ENCODE data around the gene DNAH14. TPM values are rescaled to one million over a fixed set of nuclear protein-coding genes. Genes with fewer than 3 reads are reported as not detected.
"Not testable (repeated sequence)": the region's sequence is repeated elsewhere in the genome, so short reads cannot be mapped to it uniquely, and the experiment has no call there.

Gene DNAH14
- polyA plus RNA-seq, 2 donors, result 1.1 to 2.1 TPM

DNA sequence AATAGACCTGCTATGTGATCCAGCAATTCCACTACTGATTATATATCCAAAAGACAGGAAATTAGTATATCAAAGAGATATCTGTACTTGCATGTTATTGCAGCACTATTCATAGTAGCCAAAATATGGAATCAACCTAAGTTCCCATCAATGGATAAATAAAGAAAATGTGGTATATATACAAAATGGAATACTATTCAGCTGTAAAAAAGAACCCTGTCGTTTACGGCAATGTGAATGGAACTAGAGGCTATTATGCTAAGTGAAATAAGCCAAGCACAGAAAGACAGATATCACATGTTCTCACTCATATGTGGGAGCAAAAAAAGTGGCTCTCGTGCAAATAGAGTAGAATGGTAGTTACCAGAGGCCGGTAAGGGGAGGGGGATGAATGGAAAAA, 9.2 kb downstream of the DNAH14 start:
- Histone ChIP-seq H3K4me3 (ENCODE audit: low read depth in 1 of 2, low read length in 2 of 2) (no peak overlapping the region), H3K9me3 (ENCODE audit: control insufficient read depth in 2 of 2, insufficient read depth in 1 of 2, low read depth in 1 of 2, low read length in 1 of 2) (no peaks in the 10 kb centered on the region), H3K4me1 (ENCODE audit: control insufficient read depth in 2 of 2, insufficient read depth in 2 of 2, low read length in 1 of 2) (no peaks in the 10 kb centered on the region), H3K27me3 (ENCODE audit: control insufficient read depth in 1 of 2, insufficient read depth in 2 of 2, low read length in 2 of 2) (no peaks in the 10 kb centered on the region), H3K36me3 (ENCODE audit: control insufficient read depth in 2 of 2, insufficient read depth in 2 of 2, low read length in 1 of 2) (no peaks in the 10 kb centered on the region), H3K27ac (ENCODE audit: low read depth in 2 of 2, low read length in 1 of 2) (no peak overlapping the region)
- 92 to 93% methylated on average over 4 of the region's 4 CpGs for WGBS, 2 donors

DNA sequence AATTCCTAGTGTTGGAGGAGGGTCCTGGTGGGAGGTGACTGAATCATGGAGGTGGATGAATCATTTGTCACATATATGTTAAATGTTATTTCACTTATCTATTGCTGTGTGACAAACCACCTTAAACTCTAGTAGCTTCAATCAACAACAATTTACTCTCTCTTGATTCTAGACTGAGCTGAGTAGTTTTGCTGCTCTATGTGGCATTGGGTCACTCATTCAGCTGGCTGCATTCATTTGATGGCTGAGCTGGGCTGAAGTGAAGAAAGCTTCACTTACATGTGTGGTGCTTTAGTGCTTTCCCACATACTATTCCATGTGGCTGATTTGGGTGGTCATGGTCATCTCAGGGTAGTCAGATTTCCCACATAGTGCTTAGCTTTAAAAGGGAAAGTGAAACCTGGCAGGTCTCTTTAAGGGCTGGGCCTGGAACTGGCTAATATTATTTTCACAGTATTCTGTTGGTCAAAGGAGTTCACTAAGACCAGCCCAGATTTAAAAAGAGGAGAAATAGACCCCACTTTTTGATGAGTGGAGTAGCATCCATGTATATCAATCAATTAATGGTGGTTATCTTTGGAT, 10.5 kb downstream of the DNAH14 start:
- Histone ChIP-seq H3K27me3 (ENCODE audit: control insufficient read depth in 1 of 2, insufficient read depth in 2 of 2, low read length in 2 of 2) (no peaks in the 10 kb centered on the region), H3K9me3 (ENCODE audit: control insufficient read depth in 2 of 2, insufficient read depth in 1 of 2, low read depth in 1 of 2, low read length in 1 of 2) (no peaks in the 10 kb centered on the region), H3K4me1 (ENCODE audit: control insufficient read depth in 2 of 2, insufficient read depth in 2 of 2, low read length in 1 of 2) (no peaks in the 10 kb centered on the region), H3K36me3 (ENCODE audit: control insufficient read depth in 2 of 2, insufficient read depth in 2 of 2, low read length in 1 of 2) (no peaks in the 10 kb centered on the region), H3K4me3 (ENCODE audit: low read depth in 1 of 2, low read length in 2 of 2) (no peak overlapping the region), H3K27ac (ENCODE audit: low read depth in 2 of 2, low read length in 1 of 2) (no peak overlapping the region)

DNA sequence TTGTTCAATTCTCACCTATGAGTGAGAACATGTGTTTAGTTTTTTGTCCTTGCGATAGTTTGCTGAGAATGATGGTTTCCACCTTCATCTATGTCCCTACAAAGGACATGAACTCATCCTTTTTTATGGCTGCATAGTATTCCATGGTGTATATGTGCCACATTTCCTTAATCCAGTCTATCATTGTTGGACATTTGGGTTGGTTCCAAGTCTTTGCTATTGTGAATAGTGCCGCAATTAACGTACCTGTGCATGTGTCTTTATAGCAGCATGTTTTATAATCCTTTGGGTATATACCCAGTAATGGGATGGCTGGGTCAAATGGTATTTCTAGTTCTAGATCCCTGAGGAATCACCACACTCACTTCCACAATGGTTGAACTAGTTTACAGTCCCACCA, 11.3 kb downstream of the DNAH14 start:
- not testable (repeated sequence) for H3K9me3 ChIP-seq (ENCODE audit: control insufficient read depth in 2 of 2, insufficient read depth in 1 of 2, low read depth in 1 of 2, low read length in 1 of 2); H3K36me3 ChIP-seq (ENCODE audit: control insufficient read depth in 2 of 2, insufficient read depth in 2 of 2, low read length in 1 of 2); H3K4me1 ChIP-seq (ENCODE audit: control insufficient read depth in 2 of 2, insufficient read depth in 2 of 2, low read length in 1 of 2); H3K27me3 ChIP-seq (ENCODE audit: control insufficient read depth in 1 of 2, insufficient read depth in 2 of 2, low read length in 2 of 2); H3K27ac ChIP-seq (ENCODE audit: low read depth in 2 of 2, low read length in 1 of 2); H3K4me3 ChIP-seq (ENCODE audit: low read depth in 1 of 2, low read length in 2 of 2)
- WGBS, 2 donors, result 97 to 99% methylated on average over 3 of the region's 3 CpGs

DNA sequence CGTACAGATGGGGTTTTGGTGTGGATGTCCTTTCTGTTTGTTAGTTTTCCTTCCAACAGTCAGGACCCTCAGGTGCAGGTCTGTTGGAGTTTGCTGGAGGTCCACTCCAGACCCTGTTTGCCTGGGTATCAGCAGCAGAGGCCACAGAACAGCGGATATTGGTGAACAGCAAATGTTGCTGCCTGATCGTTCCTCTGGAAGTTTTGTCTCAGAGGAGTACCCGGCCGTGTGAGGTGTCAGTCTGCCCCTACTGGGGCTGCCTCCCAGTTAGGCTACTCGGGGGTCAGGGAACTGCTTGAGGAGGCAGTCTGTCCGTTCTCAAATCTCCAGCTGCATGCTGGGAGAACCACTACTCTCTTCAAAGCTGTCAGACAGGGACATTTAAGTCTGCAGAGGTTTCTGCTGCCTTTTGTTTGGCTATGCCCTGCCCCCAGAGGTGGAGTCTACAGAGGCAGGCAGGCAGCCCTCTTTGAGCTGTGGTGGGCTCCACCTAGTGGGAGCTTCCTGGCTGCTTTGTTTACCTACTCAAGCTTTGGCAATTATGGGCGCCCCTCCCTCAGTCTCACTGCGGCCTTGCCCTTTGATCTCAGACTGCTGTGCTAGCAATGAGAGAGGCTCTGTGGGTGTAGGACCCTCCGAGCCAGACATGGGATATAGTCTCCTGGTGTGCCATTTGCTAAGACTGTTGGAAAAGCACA, 16.3 kb downstream of the DNAH14 start:
- not testable (repeated sequence) for H3K9me3 ChIP-seq (ENCODE audit: control insufficient read depth in 2 of 2, insufficient read depth in 1 of 2, low read depth in 1 of 2, low read length in 1 of 2); H3K4me3 ChIP-seq (ENCODE audit: low read depth in 1 of 2, low read length in 2 of 2); H3K27me3 ChIP-seq (ENCODE audit: control insufficient read depth in 1 of 2, insufficient read depth in 2 of 2, low read length in 2 of 2); H3K27ac ChIP-seq (ENCODE audit: low read depth in 2 of 2, low read length in 1 of 2); H3K4me1 ChIP-seq (ENCODE audit: control insufficient read depth in 2 of 2, insufficient read depth in 2 of 2, low read length in 1 of 2); H3K36me3 ChIP-seq (ENCODE audit: control insufficient read depth in 2 of 2, insufficient read depth in 2 of 2, low read length in 1 of 2)
- 85 to 91% methylated on average over 10 of the region's 10 CpGs for WGBS, 2 donors

DNA sequence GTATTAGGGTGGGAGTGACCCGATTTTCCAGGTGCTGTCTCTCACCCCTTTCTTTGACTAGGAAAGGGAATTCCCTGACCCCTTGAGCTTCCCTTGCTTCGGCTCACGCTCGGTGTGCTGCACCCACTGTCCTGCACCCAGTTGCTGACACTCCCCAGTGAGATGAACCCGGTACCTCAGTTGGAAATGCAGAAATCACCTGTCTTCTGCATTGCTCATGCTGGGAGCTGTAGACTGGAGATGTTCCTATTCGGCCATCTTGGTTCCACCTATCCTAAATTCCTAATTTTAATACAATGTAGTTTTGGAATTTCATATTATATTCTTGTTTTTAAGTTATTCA, 16.8 kb downstream of the DNAH14 start:
- WGBS, 2 donors, result 97% methylated on average over 6 of the region's 6 CpGs
- not testable (repeated sequence) for H3K9me3 ChIP-seq (ENCODE audit: control insufficient read depth in 2 of 2, insufficient read depth in 1 of 2, low read depth in 1 of 2, low read length in 1 of 2); H3K27ac ChIP-seq (ENCODE audit: low read depth in 2 of 2, low read length in 1 of 2); H3K27me3 ChIP-seq (ENCODE audit: control insufficient read depth in 1 of 2, insufficient read depth in 2 of 2, low read length in 2 of 2); H3K4me3 ChIP-seq (ENCODE audit: low read depth in 1 of 2, low read length in 2 of 2); H3K36me3 ChIP-seq (ENCODE audit: control insufficient read depth in 2 of 2, insufficient read depth in 2 of 2, low read length in 1 of 2); H3K4me1 ChIP-seq (ENCODE audit: control insufficient read depth in 2 of 2, insufficient read depth in 2 of 2, low read length in 1 of 2)

DNA sequence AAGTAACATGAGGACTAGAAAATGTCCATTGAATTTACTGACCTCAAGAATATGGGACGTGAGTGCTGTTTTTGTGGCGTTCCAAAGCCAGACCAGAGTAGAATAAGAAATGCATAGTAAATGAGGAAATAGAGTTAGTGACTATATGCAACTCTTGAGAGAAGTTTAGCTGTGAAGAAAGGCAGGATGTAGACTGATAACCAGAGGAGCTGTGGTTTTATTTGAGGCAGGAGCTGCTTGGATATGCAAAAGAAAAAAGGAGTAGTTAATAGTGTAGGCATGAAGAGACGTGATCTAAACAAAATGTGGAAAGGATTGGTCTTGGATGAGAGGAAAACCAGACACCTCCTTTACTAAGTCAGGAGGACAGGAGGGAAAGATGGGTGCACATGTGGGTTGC, 28.2 kb downstream of the DNAH14 start:
- Histone ChIP-seq H3K27me3 (ENCODE audit: control insufficient read depth in 1 of 2, insufficient read depth in 2 of 2, low read length in 2 of 2) (no peaks in the 10 kb centered on the region), H3K36me3 (ENCODE audit: control insufficient read depth in 2 of 2, insufficient read depth in 2 of 2, low read length in 1 of 2) (no peaks in the 10 kb centered on the region), H3K4me3 (ENCODE audit: low read depth in 1 of 2, low read length in 2 of 2) (no peak overlapping the region), H3K27ac (ENCODE audit: low read depth in 2 of 2, low read length in 1 of 2) (no peak overlapping the region), H3K4me1 (ENCODE audit: control insufficient read depth in 2 of 2, insufficient read depth in 2 of 2, low read length in 1 of 2) (no peaks in the 10 kb centered on the region), H3K9me3 (ENCODE audit: control insufficient read depth in 2 of 2, insufficient read depth in 1 of 2, low read depth in 1 of 2, low read length in 1 of 2) (no peaks in the 10 kb centered on the region)
- WGBS, 2 donors, result 83 to 87% methylated on average over 3 of the region's 3 CpGs

DNA sequence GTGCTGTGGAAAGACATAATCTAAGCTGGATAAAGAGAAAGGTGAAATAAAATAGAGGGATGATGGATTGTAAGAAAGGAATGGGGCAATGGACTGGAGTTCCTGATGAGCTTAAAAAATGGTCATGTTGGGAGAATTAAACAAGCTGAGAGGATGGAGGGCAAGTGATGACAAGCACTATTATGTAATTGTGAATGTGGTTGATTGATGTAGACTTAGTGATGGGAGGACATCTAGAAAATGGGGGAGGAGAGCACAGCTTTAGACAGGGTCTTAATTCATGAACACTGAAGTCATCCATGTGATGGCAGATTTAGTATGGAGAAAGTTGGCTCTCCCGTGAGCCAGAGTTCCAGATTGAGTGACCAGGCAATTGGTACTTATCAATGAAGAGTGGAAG, 29.0 kb downstream of the DNAH14 start:
- 84 to 91% methylated on average over 1 of the region's 1 CpG for WGBS, 2 donors
- no peaks in the 10 kb centered on the region for H3K36me3 ChIP-seq (ENCODE audit: control insufficient read depth in 2 of 2, insufficient read depth in 2 of 2, low read length in 1 of 2)
- H3K4me3 ChIP-seq (ENCODE audit: low read depth in 1 of 2, low read length in 2 of 2), result no peak overlapping the region
- no peaks in the 10 kb centered on the region for H3K4me1 ChIP-seq (ENCODE audit: control insufficient read depth in 2 of 2, insufficient read depth in 2 of 2, low read length in 1 of 2)
- no peak overlapping the region for H3K27ac ChIP-seq (ENCODE audit: low read depth in 2 of 2, low read length in 1 of 2)
- no peaks in the 10 kb centered on the region for H3K27me3 ChIP-seq (ENCODE audit: control insufficient read depth in 1 of 2, insufficient read depth in 2 of 2, low read length in 2 of 2)
- no peaks in the 10 kb centered on the region for H3K9me3 ChIP-seq (ENCODE audit: control insufficient read depth in 2 of 2, insufficient read depth in 1 of 2, low read depth in 1 of 2, low read length in 1 of 2)

DNA sequence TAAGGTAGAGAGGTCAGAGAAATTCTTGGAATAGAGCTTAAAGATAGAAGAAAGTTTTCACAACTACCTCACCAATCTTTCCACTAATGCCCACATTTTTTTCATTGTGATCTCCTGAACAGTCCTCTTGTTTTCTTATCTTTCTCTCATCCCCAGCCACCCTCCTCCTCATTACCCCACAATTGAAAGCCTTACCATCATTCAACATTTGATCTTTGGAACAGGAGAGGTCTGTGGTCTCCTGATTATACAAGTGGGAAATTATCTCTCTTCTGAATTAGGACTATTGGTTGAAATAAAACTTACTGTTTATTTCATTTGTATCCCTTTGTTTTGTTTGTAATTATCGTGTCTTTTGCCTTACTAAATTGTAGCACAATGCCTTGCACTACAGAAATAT, 29.6 kb downstream of the DNAH14 start:
- no peak overlapping the region for H3K4me3 ChIP-seq (ENCODE audit: low read depth in 1 of 2, low read length in 2 of 2)
- no peaks in the 10 kb centered on the region for H3K27me3 ChIP-seq (ENCODE audit: control insufficient read depth in 1 of 2, insufficient read depth in 2 of 2, low read length in 2 of 2)
- no peaks in the 10 kb centered on the region for H3K9me3 ChIP-seq (ENCODE audit: control insufficient read depth in 2 of 2, insufficient read depth in 1 of 2, low read depth in 1 of 2, low read length in 1 of 2)
- WGBS, 2 donors, result 82 to 85% methylated on average over 1 of the region's 1 CpG
- H3K4me1 ChIP-seq (ENCODE audit: control insufficient read depth in 2 of 2, insufficient read depth in 2 of 2, low read length in 1 of 2), result no peaks in the 10 kb centered on the region
- H3K36me3 ChIP-seq (ENCODE audit: control insufficient read depth in 2 of 2, insufficient read depth in 2 of 2, low read length in 1 of 2), result no peaks in the 10 kb centered on the region
- H3K27ac ChIP-seq (ENCODE audit: low read depth in 2 of 2, low read length in 1 of 2), result no peak overlapping the region

DNA sequence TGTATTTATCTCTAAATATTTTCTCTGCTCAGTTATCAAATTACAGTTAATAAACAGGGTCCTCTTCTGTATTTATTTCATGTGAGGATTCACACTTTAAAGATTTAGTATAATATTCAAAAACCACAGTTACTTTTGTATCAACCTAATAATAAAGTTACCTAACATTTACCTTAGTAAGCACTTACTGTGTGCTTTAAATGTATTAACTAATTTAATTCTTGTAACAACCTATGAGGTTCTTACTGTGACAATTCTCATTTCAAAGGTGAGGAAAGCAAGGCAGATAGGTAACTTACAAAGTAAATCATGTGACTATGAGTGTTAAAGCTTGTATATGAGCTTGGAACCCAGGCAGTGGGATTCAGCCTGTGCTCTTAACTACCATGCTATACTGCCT, 30.2 kb downstream of the DNAH14 start:
- H3K4me3 ChIP-seq (ENCODE audit: low read depth in 1 of 2, low read length in 2 of 2), result no peak overlapping the region
- no peaks in the 10 kb centered on the region for H3K9me3 ChIP-seq (ENCODE audit: control insufficient read depth in 2 of 2, insufficient read depth in 1 of 2, low read depth in 1 of 2, low read length in 1 of 2)
- H3K27ac ChIP-seq (ENCODE audit: low read depth in 2 of 2, low read length in 1 of 2), result no peak overlapping the region
- no peaks in the 10 kb centered on the region for H3K4me1 ChIP-seq (ENCODE audit: control insufficient read depth in 2 of 2, insufficient read depth in 2 of 2, low read length in 1 of 2)
- no peaks in the 10 kb centered on the region for H3K27me3 ChIP-seq (ENCODE audit: control insufficient read depth in 1 of 2, insufficient read depth in 2 of 2, low read length in 2 of 2)
- no peaks in the 10 kb centered on the region for H3K36me3 ChIP-seq (ENCODE audit: control insufficient read depth in 2 of 2, insufficient read depth in 2 of 2, low read length in 1 of 2)

DNA sequence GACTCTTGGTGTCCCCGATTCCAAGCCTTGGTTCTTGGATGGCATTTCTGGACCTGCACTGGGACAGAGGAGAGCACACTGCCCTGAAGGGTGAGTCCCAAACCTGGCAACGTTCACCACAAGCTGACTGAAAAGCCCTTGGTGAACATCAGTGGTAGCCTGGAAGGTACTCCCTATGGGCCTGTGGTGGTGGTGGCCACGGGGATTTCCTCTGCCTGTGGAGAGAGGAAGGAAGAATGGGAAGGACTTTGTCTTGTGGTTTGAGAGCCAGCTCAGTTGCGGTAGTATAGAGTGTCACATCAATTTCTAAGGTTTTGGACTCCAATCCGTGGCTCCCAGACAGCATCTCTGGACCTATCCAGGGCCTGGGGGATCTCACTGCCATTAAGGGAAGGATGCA, 50.7 kb downstream of the DNAH14 start:
- Histone ChIP-seq H3K4me1 (ENCODE audit: control insufficient read depth in 2 of 2, insufficient read depth in 2 of 2, low read length in 1 of 2) (no peaks in the 10 kb centered on the region), H3K27me3 (ENCODE audit: control insufficient read depth in 1 of 2, insufficient read depth in 2 of 2, low read length in 2 of 2) (no peaks in the 10 kb centered on the region), H3K4me3 (ENCODE audit: low read depth in 1 of 2, low read length in 2 of 2) (no peak overlapping the region), H3K27ac (ENCODE audit: low read depth in 2 of 2, low read length in 1 of 2) (no peak overlapping the region), H3K9me3 (ENCODE audit: control insufficient read depth in 2 of 2, insufficient read depth in 1 of 2, low read depth in 1 of 2, low read length in 1 of 2) (no peaks in the 10 kb centered on the region), H3K36me3 (ENCODE audit: control insufficient read depth in 2 of 2, insufficient read depth in 2 of 2, low read length in 1 of 2) (peaks cover 0 to 3% of the 10 kb centered on the region in 2 donors)
- WGBS, 2 donors, result 71 to 75% methylated on average over 5 of the region's 5 CpGs
